ENCODE data around the gene ETFA.
"Not testable (repeated sequence)": the region's sequence is repeated elsewhere in the genome, so short reads cannot be mapped to it uniquely, and the experiment has no call there.

GRCh38 chr15:76294463-76294862 lies 16.8 kb downstream of the ETFA start:
- not testable (repeated sequence) for TF ChIP-seq EP300 (IDR thresholded peaks at IDR 0.05; ENCODE audit: borderline replicate concordance in 1 of 2, low read depth in 2 of 2, low read length in 2 of 2); CBX5 (IDR thresholded peaks at IDR 0.05; ENCODE audit: low read depth, low read length); HDAC2 (IDR thresholded peaks at IDR 0.05; ENCODE audit: borderline replicate concordance in 1 of 2, low read depth in 2 of 2, low read length in 2 of 2); RNF2 (IDR thresholded peaks at IDR 0.05; ENCODE audit: borderline replicate concordance, low read depth, low read length, missing control alignments, poor library complexity, severe bottlenecking); CTCF (IDR thresholded peaks at IDR 0.05; ENCODE audit: control extremely low read depth in 1 of 3, insufficient read depth in 1 of 3, low read depth in 1 of 3, low read length in 3 of 3); POLR2A (IDR thresholded peaks at IDR 0.05; ENCODE audit: control extremely low read depth in 1 of 2, low read depth in 2 of 2, low read length in 2 of 2); ASH2L (IDR thresholded peaks at IDR 0.05; ENCODE audit: low read length); SIX5 (IDR thresholded peaks at IDR 0.05; ENCODE audit: low read depth, low read length); POLR2AphosphoS5 (IDR thresholded peaks at IDR 0.05; ENCODE audit: low read depth, low read length)
- TF ChIP-seq, protein P1, sequence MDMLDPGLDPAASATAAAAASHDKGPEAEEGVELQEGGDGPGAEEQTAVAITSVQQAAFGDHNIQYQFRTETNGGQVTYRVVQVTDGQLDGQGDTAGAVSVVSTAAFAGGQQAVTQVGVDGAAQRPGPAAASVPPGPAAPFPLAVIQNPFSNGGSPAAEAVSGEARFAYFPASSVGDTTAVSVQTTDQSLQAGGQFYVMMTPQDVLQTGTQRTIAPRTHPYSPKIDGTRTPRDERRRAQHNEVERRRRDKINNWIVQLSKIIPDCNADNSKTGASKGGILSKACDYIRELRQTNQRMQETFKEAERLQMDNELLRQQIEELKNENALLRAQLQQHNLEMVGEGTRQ (IDR thresholded peaks at IDR 0.05; ENCODE audit: low read length), result not testable (repeated sequence)

All from H1 (cell line).